GM23248 (cell line): ENCODE results near the gene SNUPN. TPM values are rescaled to one million over a fixed set of nuclear protein-coding genes. Genes with fewer than 3 reads are reported as not detected.

Source experiments
- DNase-seq: peaks from one replicate; pipeline ENCODE4 v3.0.0-alpha.2; 2015
- H2AFZ ChIP-seq: fragments of 200-600 bp; sonication (generic); 2 replicates; pipeline ENCODE4 v1.6.1; 2016; ENCODE audit warnings: antibody characterized with exemption
- H3F3A ChIP-seq: fragments of 200-600 bp; sonication (generic); 2 replicates; pipeline ENCODE4 v1.6.1; 2016; ENCODE audit warnings: mild to moderate bottlenecking, antibody characterized with exemption, mixed run types; ENCODE audit not compliant: insufficient read depth
- H3K27ac ChIP-seq: fragments of 200-600 bp; sonication (generic); 2 replicates; pipeline ENCODE4 v1.5.1; 2016; ENCODE audit warnings: mild to moderate bottlenecking
- H3K27me3 ChIP-seq: fragments of 200-600 bp; sonication (generic); replicated peaks from 2 replicates; pipeline ENCODE4 v1.6.1; 2016; ENCODE audit warnings: mild to moderate bottlenecking; ENCODE audit not compliant: insufficient read depth
- H3K36me3 ChIP-seq: fragments of 200-600 bp; sonication (generic); 2 replicates; pipeline ENCODE4 v1.6.1; 2016; ENCODE audit warnings: low read depth, mild to moderate bottlenecking
- H3K4me1 ChIP-seq: fragments of 200-600 bp; sonication (generic); 2 replicates; pipeline ENCODE4 v1.6.1; 2016; ENCODE audit warnings: mild to moderate bottlenecking; ENCODE audit not compliant: insufficient read depth
- H3K4me2 ChIP-seq: fragments of 200-600 bp; sonication (generic); one replicate; pipeline ENCODE4 v1.6.1; 2016; ENCODE audit warnings: mild to moderate bottlenecking; ENCODE audit not compliant: unreplicated experiment
- H3K4me3 ChIP-seq: fragments of 200-600 bp; sonication (generic); 2 replicates; pipeline ENCODE4 v1.5.1; 2016; ENCODE audit warnings: mild to moderate bottlenecking
- H3K79me2 ChIP-seq: fragments of 200-600 bp; sonication (generic); 2 replicates; pipeline ENCODE4 v1.6.1; 2016; ENCODE audit warnings: mild to moderate bottlenecking; ENCODE audit not compliant: insufficient read depth
- H3K9ac ChIP-seq: fragments of 200-600 bp; sonication (generic); 2 replicates; pipeline ENCODE4 v1.6.1; 2016; ENCODE audit warnings: mild to moderate bottlenecking
- H3K9me2 ChIP-seq: fragments of 200-600 bp; sonication (generic); 2 replicates; pipeline ENCODE4 v1.6.1; 2016; ENCODE audit warnings: mixed run types, mild to moderate bottlenecking, moderate library complexity; ENCODE audit not compliant: insufficient read depth
- H3K9me3 ChIP-seq: fragments of 200-600 bp; sonication (generic); one replicate; pipeline ENCODE4 v1.6.1; 2017; ENCODE audit warnings: low read depth
- H4K20me1 ChIP-seq: fragments of 200-600 bp; sonication (generic); 2 replicates; pipeline ENCODE4 v1.6.0; 2016; ENCODE audit not compliant: insufficient read depth
- EZH2 ChIP-seq: fragments of 200-600 bp; sonication (generic); IDR thresholded peaks from 2 replicates; pipeline ENCODE4 v1.6.1; 2018; ENCODE audit warnings: antibody characterized with exemption, mild to moderate bottlenecking; ENCODE audit not compliant: insufficient read depth, poor library complexity, severe bottlenecking
- EZH2phosphoT487 ChIP-seq: fragments of 200-600 bp; sonication (generic); IDR thresholded peaks from 2 replicates; pipeline ENCODE4 v1.6.1; 2018; ENCODE audit warnings: antibody characterized with exemption, moderate library complexity, mild to moderate bottlenecking, low read depth; ENCODE audit not compliant: insufficient read depth
- WGBS, 2 experiments: methylation state at CpG; one replicate each; pipeline ENCODE4 v1.1.6; 2015 to 2017; ENCODE audit warnings: low lambda C conversion rate in 2 of 2, low coverage in 1 of 2; ENCODE audit errors: missing lambda C conversion rate in 2 of 2; 5-methylcytosine and 5-hydroxymethylcytosine counted together
- in situ Hi-C: fragments of 300-500 bp; cut with MboI; formaldehyde crosslinking; loops from 2 replicates; pipeline ENCODE4 v1.15.0; 2020
- polyA plus RNA-seq: library from polyadenylated mRNA; unstranded; fragments of >200 nt; fragmentation: Nextera tagmentation; extraction: Ambion mirVana; gene quantifications from 2 replicates; pipeline ENCODE4 v1.2.1, GENCODE V29; 2016
- total RNA-seq: library from RNA; depleted of rRNA; stranded (reverse); fragments of >200 nt; shearing (Covaris generic); gene quantifications from 2 replicates; pipeline ENCODE4 v1.2.3, GENCODE V29; 2014

The SNUPN gene
- total and polyA plus RNA-seq, 2 experiments from 2014 or later, result 33.5 to 38.0 TPM

DNA sequence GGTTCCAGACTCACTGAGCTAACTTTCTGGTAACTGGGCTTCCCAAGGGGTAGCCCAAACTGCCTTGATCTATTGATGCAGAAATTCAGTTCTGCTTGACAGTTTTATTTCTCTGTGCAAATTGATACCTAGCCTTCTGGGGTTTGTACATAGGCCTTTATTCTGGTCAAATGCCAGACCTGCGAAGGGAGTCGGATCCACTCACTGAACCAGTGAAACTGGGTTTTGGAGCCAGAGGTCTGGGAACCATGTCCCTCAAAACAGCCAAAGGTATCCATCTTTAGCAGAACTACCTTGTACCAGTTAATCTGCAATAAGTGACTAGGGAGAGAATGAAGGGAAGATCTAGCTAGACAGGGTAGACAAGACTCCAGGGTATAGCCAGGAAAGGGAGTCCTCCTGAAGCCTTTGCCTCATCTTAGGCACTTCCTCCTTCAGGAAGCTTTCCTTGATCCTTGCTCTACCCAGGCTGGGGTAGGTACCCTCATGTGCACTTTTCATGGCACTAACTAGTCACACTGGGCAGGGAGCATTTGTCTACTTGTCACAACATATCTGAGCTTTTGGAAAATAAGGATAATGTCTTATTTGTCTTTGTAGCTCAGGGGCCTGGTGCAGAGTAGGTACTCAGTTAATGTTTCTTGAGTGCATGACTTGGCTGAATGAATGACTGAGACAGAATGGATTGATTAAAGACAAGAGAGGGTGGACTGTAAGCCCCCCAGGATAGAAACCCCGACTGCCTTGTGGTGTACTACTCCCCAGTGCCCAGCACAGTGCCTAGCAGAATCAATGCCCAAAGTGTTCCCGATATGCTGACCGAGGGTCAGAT is 20.8 kb upstream of the SNUPN start:
- H3K9me3 ChIP-seq, result no peaks in the 10 kb centered on the region
- H3K27ac ChIP-seq, result peak overlapping the region; percentile 93
- in situ Hi-C loops, result no loop called here
- peak overlapping the region; percentile 89 for H3K4me2 ChIP-seq
- peaks cover 57% of the 10 kb centered on the region for H3K79me2 ChIP-seq
- peaks cover 16% of the 10 kb centered on the region; the same call in 1 of the 2 replicates for H3F3A ChIP-seq
- TF ChIP-seq EZH2phosphoT487 (no peak), EZH2 (no peak)
- H3K9ac ChIP-seq, result peak overlapping the region; percentile 96
- H4K20me1 ChIP-seq, result no peaks in the 10 kb centered on the region
- WGBS, 2 experiments, result 34 to 37% methylated on average over 5 of the region's 5 CpGs
- H2AFZ ChIP-seq, result peak overlapping the region; percentile 63
- no peaks in the 10 kb centered on the region for H3K36me3 ChIP-seq
- no peak for DNase-seq
- H3K4me1 ChIP-seq, result peaks cover 29% of the 10 kb centered on the region
- no peaks in the 10 kb centered on the region for H3K9me2 ChIP-seq
- H3K27me3 ChIP-seq, result no peaks in the 10 kb centered on the region
- peak overlapping the region; percentile 85 for H3K4me3 ChIP-seq

DNA sequence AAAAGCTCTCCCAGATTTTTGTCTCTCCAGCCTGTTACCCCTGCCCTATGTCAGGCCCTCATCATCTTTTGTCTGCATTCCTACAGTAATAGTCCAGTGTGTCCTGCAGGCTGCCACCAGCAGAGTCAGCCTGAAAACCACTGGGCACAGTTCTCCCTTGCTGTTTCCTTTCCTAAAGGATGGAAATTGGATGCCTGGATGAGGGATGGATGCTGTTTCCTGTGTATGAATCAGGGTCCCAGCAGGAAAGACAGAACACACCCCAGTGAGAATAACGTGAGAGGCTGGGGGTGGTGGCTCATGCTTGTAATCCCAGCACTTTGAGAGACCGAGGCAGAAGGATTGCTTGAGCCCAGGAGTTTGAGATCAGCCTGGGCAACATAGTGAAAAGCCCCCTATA is 18.9 kb upstream of the SNUPN start:
- no peaks in the 10 kb centered on the region for H3K9me2 ChIP-seq
- no peak overlapping the region for H3K4me2 ChIP-seq
- TF ChIP-seq EZH2phosphoT487 (no peak), EZH2 (no peak)
- H3K27me3 ChIP-seq, result no peaks in the 10 kb centered on the region
- WGBS, 2 experiments, result 37 to 50% methylated on average over 2 of the region's 2 CpGs
- H2AFZ ChIP-seq, result no peak overlapping the region
- no peak overlapping the region for H3K27ac ChIP-seq
- H3K9me3 ChIP-seq, result no peaks in the 10 kb centered on the region
- no peak for DNase-seq
- in situ Hi-C loops, result no loop called here
- peaks cover 25% of the 10 kb centered on the region for H3F3A ChIP-seq
- no peaks in the 10 kb centered on the region for H4K20me1 ChIP-seq
- H3K79me2 ChIP-seq, result peaks cover 41% of the 10 kb centered on the region
- no peak overlapping the region for H3K4me3 ChIP-seq
- no peaks in the 10 kb centered on the region for H3K36me3 ChIP-seq
- H3K4me1 ChIP-seq, result peaks cover 17% of the 10 kb centered on the region
- H3K9ac ChIP-seq, result no peak overlapping the region

DNA sequence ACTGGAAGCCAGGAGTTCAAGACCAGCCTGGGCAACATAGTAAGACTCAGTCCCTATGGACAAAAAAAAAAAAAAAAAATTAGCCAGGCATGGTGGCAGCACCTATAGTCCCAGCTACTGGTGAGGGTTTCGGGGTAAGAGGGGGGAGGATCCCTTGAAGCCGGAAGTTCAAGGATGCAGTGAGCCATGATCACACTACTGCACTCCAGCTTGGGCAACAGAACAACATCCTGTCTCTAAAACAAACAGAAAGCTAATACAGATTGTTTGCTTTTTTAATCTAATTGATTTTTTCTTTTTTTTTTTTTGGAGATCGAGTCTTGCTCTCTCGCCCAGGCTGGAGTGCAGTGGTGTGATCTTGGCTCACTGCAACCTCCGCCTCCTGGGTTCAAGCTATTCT is 16.1 kb upstream of the SNUPN start:
- peaks cover 49% of the 10 kb centered on the region for H3K79me2 ChIP-seq
- TF ChIP-seq EZH2phosphoT487 (no peak), EZH2 (no peak)
- H2AFZ ChIP-seq, result no peak overlapping the region
- no peak overlapping the region for H3K9ac ChIP-seq
- H3F3A ChIP-seq, result peaks cover 29% of the 10 kb centered on the region
- H4K20me1 ChIP-seq, result no peaks in the 10 kb centered on the region
- peaks cover 23% of the 10 kb centered on the region for H3K4me1 ChIP-seq
- 89 to 98% methylated on average over 5 of the region's 5 CpGs for WGBS, 2 experiments
- H3K9me3 ChIP-seq, result no peaks in the 10 kb centered on the region
- no peak overlapping the region for H3K4me3 ChIP-seq
- H3K27me3 ChIP-seq, result no peaks in the 10 kb centered on the region
- no peak for DNase-seq
- no peaks in the 10 kb centered on the region for H3K36me3 ChIP-seq
- H3K4me2 ChIP-seq, result no peak overlapping the region
- no peak overlapping the region for H3K27ac ChIP-seq
- in situ Hi-C loops, result no loop called here
- H3K9me2 ChIP-seq, result no peaks in the 10 kb centered on the region

DNA sequence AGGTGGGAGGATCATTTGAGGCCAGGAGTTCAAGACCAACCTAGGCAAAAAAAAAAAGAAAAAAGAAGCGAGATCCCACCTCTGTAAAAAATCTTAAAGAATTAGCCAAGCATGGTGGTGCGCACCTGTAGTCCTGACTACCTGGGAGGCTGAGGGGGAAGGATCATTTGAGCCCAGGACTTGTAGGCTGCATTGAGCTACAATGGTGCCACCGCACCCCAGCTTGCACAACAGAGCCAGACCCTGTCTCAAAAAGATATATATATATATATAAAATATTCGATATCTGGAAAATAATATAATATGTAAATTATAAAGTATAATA is 15.6 kb upstream of the SNUPN start:
- H3K9me3 ChIP-seq, result no peaks in the 10 kb centered on the region
- no peaks in the 10 kb centered on the region for H3K9me2 ChIP-seq
- peaks cover 18% of the 10 kb centered on the region for H3K4me1 ChIP-seq
- H3K36me3 ChIP-seq, result no peaks in the 10 kb centered on the region
- no peaks in the 10 kb centered on the region for H3K27me3 ChIP-seq
- in situ Hi-C loops, result no loop called here
- H3K27ac ChIP-seq, result peak overlapping the region; percentile 89
- H3K4me3 ChIP-seq, result peak overlapping the region; percentile 80
- H3F3A ChIP-seq, result peaks cover 26% of the 10 kb centered on the region
- peak overlapping the region; percentile 98 for H3K4me2 ChIP-seq
- no peaks in the 10 kb centered on the region for H4K20me1 ChIP-seq
- 70 to 75% methylated on average over 4 of the region's 4 CpGs for WGBS, 2 experiments
- peak overlapping the region; percentile 77 for H2AFZ ChIP-seq
- H3K79me2 ChIP-seq, result peaks cover 49% of the 10 kb centered on the region
- DNase-seq, result no peak
- H3K9ac ChIP-seq, result peak overlapping the region; percentile 89
- no peak for TF ChIP-seq EZH2
